CD14-positive monocyte (primary cell): Measurements from ENCODE around the gene FGD6. TPM values are rescaled to one million over a fixed set of nuclear protein-coding genes. Genes with fewer than 3 reads are reported as not detected.

ENCODE experiments used
- DNase-seq, 3 donors: peaks; one replicate each; pipeline ENCODE4 v3.0.0-alpha.2; 2011 to 2022
- H2AFZ ChIP-seq: 2 replicates; pipeline ENCODE4 v1.6.0; 2012; ENCODE audit warnings: mild to moderate bottlenecking, low read depth, low read length, inconsistent platforms; ENCODE audit not compliant: insufficient read depth, poor library complexity, severe bottlenecking
- H3K27ac ChIP-seq, 2 donors: 1 replicate in 1 of 2; 2 replicates in 1 of 2; pipeline ENCODE4 v1.5.1; 2012 to 2013; ENCODE audit warnings: low read length in 2 of 2, control low read depth in 1 of 2, inconsistent platforms in 1 of 2, low read depth in 1 of 2, mild to moderate bottlenecking in 1 of 2
- H3K27me3 ChIP-seq, 2 donors: one replicate each; pipeline versions ENCODE4 v1.6.0 to v1.6.1; 2011 to 2013; ENCODE audit warnings: low read length in 2 of 2; ENCODE audit not compliant: control insufficient read depth in 2 of 2, insufficient read depth in 2 of 2
- H3K36me3 ChIP-seq, 2 donors: replicated peaks in 1 of 2; 1 replicate in 1 of 2; 2 replicates in 1 of 2; pipeline versions ENCODE4 v1.5.1 to v1.6.1; 2012 to 2013; ENCODE audit warnings: low read length in 2 of 2, control low read depth in 1 of 2, inconsistent platforms in 1 of 2, mild to moderate bottlenecking in 1 of 2; ENCODE audit not compliant: insufficient read depth in 2 of 2, control insufficient read depth in 1 of 2
- H3K4me1 ChIP-seq, 2 donors: 1 replicate in 1 of 2; 2 replicates in 1 of 2; pipeline versions ENCODE4 v1.5.1 to v1.6.1; 2012 to 2013; ENCODE audit warnings: low read length in 2 of 2, control low read depth in 1 of 2, inconsistent platforms in 1 of 2, mild to moderate bottlenecking in 1 of 2, moderate library complexity in 1 of 2; ENCODE audit not compliant: insufficient read depth in 2 of 2, control insufficient read depth in 1 of 2
- H3K4me2 ChIP-seq: replicated peaks from 2 replicates; pipeline ENCODE3; 2012; ENCODE audit warnings: low read length, moderate library complexity, mild to moderate bottlenecking; ENCODE audit not compliant: poor library complexity, severe bottlenecking; ENCODE audit errors: extremely low read depth
- H3K4me3 ChIP-seq, 3 experiments: fragments of 200-600 bp in 1 of 3; sonication (generic) in 1 of 3; replicated peaks in 1 of 3; 1 replicate in 2 of 3; 2 replicates in 1 of 3; pipeline ENCODE4 v1.5.1; 2011 to 2013; ENCODE audit warnings: low read length in 3 of 3, mild to moderate bottlenecking in 3 of 3, control low read depth in 2 of 3, low read depth in 2 of 3, inconsistent platforms in 1 of 3, moderate library complexity in 1 of 3
- H3K79me2 ChIP-seq: 2 replicates; pipeline ENCODE4 v1.6.0; 2012; ENCODE audit warnings: mild to moderate bottlenecking, control low read depth, inconsistent platforms, low read length, moderate library complexity; ENCODE audit not compliant: insufficient read depth
- H3K9ac ChIP-seq: 2 replicates; pipeline ENCODE4 v1.6.0; 2017; ENCODE audit warnings: low read length, mild to moderate bottlenecking; ENCODE audit not compliant: insufficient read depth, poor library complexity, severe bottlenecking
- H3K9me3 ChIP-seq, 2 donors: replicated peaks in 1 of 2; 1 replicate in 1 of 2; 2 replicates in 1 of 2; pipeline versions ENCODE4 v1.5.1 to v1.6.1; 2012 to 2013; ENCODE audit warnings: low read length in 2 of 2, control low read depth in 1 of 2; ENCODE audit not compliant: control insufficient read depth in 1 of 2, insufficient read depth in 1 of 2
- H4K20me1 ChIP-seq: 2 replicates; pipeline ENCODE4 v1.6.0; 2012; ENCODE audit warnings: mild to moderate bottlenecking, low read length, control low read depth, moderate library complexity; ENCODE audit not compliant: insufficient read depth
- H3K27ac Mint-ChIP-seq, 7 donors: one replicate each; pipeline ENCODE4 v1.8.0; 2020; ENCODE audit warnings: mild to moderate bottlenecking in 7 of 7, mixed read lengths in 7 of 7, moderate library complexity in 6 of 7, inconsistent platforms in 2 of 7
- H3K27me3 Mint-ChIP-seq, 3 donors: one replicate each; pipeline ENCODE4 v1.8.0; 2021 to 2022; ENCODE audit warnings: low read depth in 3 of 3, mild to moderate bottlenecking in 3 of 3, mixed read lengths in 3 of 3, moderate library complexity in 3 of 3, inconsistent platforms in 1 of 3
- H3K36me3 Mint-ChIP-seq, 2 donors: one replicate each; pipeline ENCODE4 v1.8.0; 2020; ENCODE audit warnings: mixed read lengths in 2 of 2, inconsistent platforms in 1 of 2, mild to moderate bottlenecking in 1 of 2
- H3K4me1 Mint-ChIP-seq: one replicate; pipeline ENCODE4 v1.8.0; 2020; ENCODE audit warnings: mild to moderate bottlenecking, mixed read lengths
- H3K4me3 Mint-ChIP-seq, 2 donors: one replicate each; pipeline ENCODE4 v1.8.0; 2020; ENCODE audit warnings: mild to moderate bottlenecking in 2 of 2, mixed read lengths in 2 of 2, moderate library complexity in 1 of 2
- H3K9me3 Mint-ChIP-seq, 7 donors: one replicate each; pipeline ENCODE4 v1.8.0; 2020 to 2022; ENCODE audit warnings: mixed read lengths in 7 of 7, mild to moderate bottlenecking in 6 of 7, moderate library complexity in 6 of 7, inconsistent platforms in 2 of 7
- WGBS: methylation state at CpG from one replicate; pipeline ENCODE4 v1.1.5; 2013; ENCODE audit warnings: missing lambda C conversion rate; ENCODE audit not compliant: insufficient coverage; 5-methylcytosine and 5-hydroxymethylcytosine counted together
- intact Hi-C, 2 donors: fragments of 100-400 bp; cut with micrococcal nuclease; formaldehyde crosslinking; loops; one replicate each; pipeline versions ENCODE4 v1.15.0 to v1.15.1; 2023
- polyA plus RNA-seq, 3 donors: library from polyadenylated mRNA; depleted of rRNA in 1 of 3; unstranded in 2 of 3; stranded (reverse) in 1 of 3; fragments of 300-500 nt in 2 of 3; fragments of >200 nt in 1 of 3; fragmentation: Illumina TruSeq in 2 of 3; gene quantifications; 1 replicate in 2 of 3; 2 replicates in 1 of 3; pipeline ENCODE4 v1.2.3, GENCODE V29; 2012 to 2021
- TF ChIP-seq, protein P1 (sequence below): fragments of 200-600 bp; IDR thresholded peaks from one replicate; pipeline ENCODE4 v1.8.0; 2022; ENCODE audit warnings: antibody characterized with exemption, mild to moderate bottlenecking

The FGD6 gene
- polyA plus RNA-seq, 3 donors: 4.0 to 8.1 (median 5.3) TPM

GRCh38 chr12:95105540-95105939 is 111.7 kb downstream of the FGD6 start:
- H3K27me3 ChIP-seq: no peaks in the 10 kb centered on the region
- no peak overlapping the region for H3K4me3 ChIP-seq
- no peaks in the 10 kb centered on the region for H3K9me3 ChIP-seq
- no peak for DNase-seq
- Mint-ChIP-seq H3K9me3 (no peaks in the 10 kb centered on the region), H3K27me3 (peaks cover 0 to 2% (median 0%) of the 10 kb centered on the region in 3 donors), H3K27ac (no peak overlapping the region), H3K4me3 (no peak overlapping the region), H3K36me3 (peaks cover 54 to 82% of the 10 kb centered on the region in 2 donors), H3K4me1 (peaks cover 29% of the 10 kb centered on the region)
- H3K4me2 ChIP-seq: no peak overlapping the region
- peaks cover 20 to 24% of the 10 kb centered on the region in 2 donors for H3K4me1 ChIP-seq
- H4K20me1 ChIP-seq: no peaks in the 10 kb centered on the region
- no peak overlapping the region for H2AFZ ChIP-seq
- H3K9ac ChIP-seq: no peak overlapping the region
- TF ChIP-seq, protein P1, sequence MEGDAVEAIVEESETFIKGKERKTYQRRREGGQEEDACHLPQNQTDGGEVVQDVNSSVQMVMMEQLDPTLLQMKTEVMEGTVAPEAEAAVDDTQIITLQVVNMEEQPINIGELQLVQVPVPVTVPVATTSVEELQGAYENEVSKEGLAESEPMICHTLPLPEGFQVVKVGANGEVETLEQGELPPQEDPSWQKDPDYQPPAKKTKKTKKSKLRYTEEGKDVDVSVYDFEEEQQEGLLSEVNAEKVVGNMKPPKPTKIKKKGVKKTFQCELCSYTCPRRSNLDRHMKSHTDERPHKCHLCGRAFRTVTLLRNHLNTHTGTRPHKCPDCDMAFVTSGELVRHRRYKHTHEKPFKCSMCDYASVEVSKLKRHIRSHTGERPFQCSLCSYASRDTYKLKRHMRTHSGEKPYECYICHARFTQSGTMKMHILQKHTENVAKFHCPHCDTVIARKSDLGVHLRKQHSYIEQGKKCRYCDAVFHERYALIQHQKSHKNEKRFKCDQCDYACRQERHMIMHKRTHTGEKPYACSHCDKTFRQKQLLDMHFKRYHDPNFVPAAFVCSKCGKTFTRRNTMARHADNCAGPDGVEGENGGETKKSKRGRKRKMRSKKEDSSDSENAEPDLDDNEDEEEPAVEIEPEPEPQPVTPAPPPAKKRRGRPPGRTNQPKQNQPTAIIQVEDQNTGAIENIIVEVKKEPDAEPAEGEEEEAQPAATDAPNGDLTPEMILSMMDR: no peak
- peaks cover 41 to 76% of the 10 kb centered on the region in 2 donors for H3K36me3 ChIP-seq
- intact Hi-C loops: no loop called here
- no peaks in the 10 kb centered on the region for H3K79me2 ChIP-seq
- no peak overlapping the region for H3K27ac ChIP-seq
- WGBS: 100% methylated on average over 6 of the region's 8 CpGs

- Mint-ChIP-seq H3K4me3 (no peak overlapping the region), H3K4me1 (peaks cover 29% of the 10 kb centered on the region), H3K9me3 (no peaks in the 10 kb centered on the region), H3K27ac (peak overlapping the region in 3 of 7 donors; percentile 26 to 75 (median 30)), H3K27me3 (peaks cover 0 to 2% (median 0%) of the 10 kb centered on the region in 3 donors), H3K36me3 (peaks cover 58 to 82% of the 10 kb centered on the region in 2 donors)
- Histone ChIP-seq H3K4me1 (peaks cover 20 to 24% of the 10 kb centered on the region in 2 donors), H2AFZ (no peak overlapping the region), H3K36me3 (peaks cover 43 to 79% of the 10 kb centered on the region in 2 donors), H3K4me2 (no peak overlapping the region), H3K4me3 (no peak overlapping the region), H3K79me2 (no peaks in the 10 kb centered on the region), H3K9me3 (no peaks in the 10 kb centered on the region), H3K27me3 (no peaks in the 10 kb centered on the region), H3K27ac (no peak overlapping the region), H4K20me1 (no peaks in the 10 kb centered on the region), H3K9ac (no peak overlapping the region)
- no peak for DNase-seq
- intact Hi-C loops: no loop called here
- TF ChIP-seq, protein P1: no peak
- 89% methylated on average over 1 of the region's 2 CpGs for WGBS
These were observed 112.3 kb downstream of the FGD6 start for GRCh38 chr12:95104919-95105452.
